CD4-positive, alpha-beta T cell (primary cell): ENCODE measurements around the gene GALR3. TPM values are rescaled to one million over a fixed set of nuclear protein-coding genes. Genes with fewer than 3 reads are reported as not detected.

ENCODE experiments used
- ATAC-seq: fragments of 200-7000 bp; cut with Tn5 transposase; one replicate; pipeline ENCODE4 v1.10.0; 2022; ENCODE audit warnings: mild to moderate bottlenecking; ENCODE audit not compliant: poor library complexity
- CTCF ChIA-PET: fragments of 350-600 bp; sonication (Branson Sonifier 250); formaldehyde crosslinking; loops from one replicate; lab custom pipeline; 2021; ENCODE audit warnings: antibody characterized with exemption, inconsistent platforms; lab: Charles Lee
- POLR2A ChIA-PET: fragments of 350-600 bp; sonication (Branson Sonifier 250); formaldehyde crosslinking; loops from one replicate; lab custom pipeline; 2021; ENCODE audit warnings: antibody characterized with exemption, inconsistent platforms; lab: Charles Lee
- DNase-seq, 14 experiments: peaks; one replicate each; pipeline ENCODE4 v3.0.0-alpha.2; 2013 to 2020; ENCODE audit warnings: mixed read lengths in 2 of 14
- H3K27ac ChIP-seq, 2 donors: one replicate each; pipeline versions ENCODE4 v1.5.1 to v1.7.0; 2013; ENCODE audit warnings: low read length in 2 of 2, low read depth in 1 of 2, mild to moderate bottlenecking in 1 of 2
- H3K27me3 ChIP-seq, 2 experiments: 1 replicate in 1 of 2; 2 replicates in 1 of 2; pipeline versions ENCODE4 v1.6.1 to v1.7.0; 2013; ENCODE audit warnings: low read length in 2 of 2, control low read depth in 1 of 2, mild to moderate bottlenecking in 1 of 2, moderate library complexity in 1 of 2; ENCODE audit not compliant: insufficient read depth in 2 of 2, control insufficient read depth in 1 of 2
- H3K36me3 ChIP-seq: one replicate; pipeline ENCODE4 v1.6.1; 2013; ENCODE audit warnings: low read length, control low read depth; ENCODE audit not compliant: insufficient read depth
- H3K4me1 ChIP-seq: one replicate; pipeline ENCODE4 v1.6.1; 2013; ENCODE audit warnings: low read length, control low read depth; ENCODE audit not compliant: insufficient read depth
- H3K4me3 ChIP-seq: one replicate; pipeline ENCODE4 v1.5.1; 2013; ENCODE audit warnings: mild to moderate bottlenecking, low read length, moderate library complexity
- H3K9me3 ChIP-seq, 2 experiments: 1 replicate in 1 of 2; 2 replicates in 1 of 2; pipeline versions ENCODE4 v1.6.1 to v1.7.0; 2013; ENCODE audit warnings: low read length in 2 of 2, mild to moderate bottlenecking in 2 of 2, control low read depth in 1 of 2, moderate library complexity in 1 of 2; ENCODE audit not compliant: control insufficient read depth in 1 of 2, insufficient read depth in 1 of 2
- H3K27ac Mint-ChIP-seq: one replicate; pipeline ENCODE4 v1.8.0; 2020; ENCODE audit warnings: mixed read lengths
- H3K27me3 Mint-ChIP-seq: one replicate; pipeline ENCODE4 v1.8.0; 2021; ENCODE audit warnings: mixed read lengths
- H3K36me3 Mint-ChIP-seq: one replicate; pipeline ENCODE4 v1.8.0; 2021; ENCODE audit warnings: low read depth, mixed read lengths
- H3K4me1 Mint-ChIP-seq: one replicate; pipeline ENCODE4 v1.8.0; 2021; ENCODE audit warnings: low read depth, mixed read lengths
- H3K4me3 Mint-ChIP-seq: one replicate; pipeline ENCODE4 v1.8.0; 2020; ENCODE audit warnings: mild to moderate bottlenecking, mixed read lengths
- H3K9me3 Mint-ChIP-seq: one replicate; pipeline ENCODE4 v1.8.0; 2020; ENCODE audit warnings: mixed read lengths
- CTCF ChIP-seq: fragments of 200-600 bp; IDR thresholded peaks from one replicate; pipeline ENCODE4 v1.8.0; 2022; ENCODE audit warnings: antibody characterized with exemption, mild to moderate bottlenecking
- intact Hi-C, 2 experiments: fragments of 100-400 bp; cut with DNase I in 1 of 2; cut with micrococcal nuclease in 1 of 2; formaldehyde crosslinking; loops; one replicate each; pipeline versions ENCODE4 v1.15.1 to v1.9.0; 2023 to 2025; cut with DNase I, micrococcal nuclease
- total RNA-seq, 174 experiments: library from RNA in 2 of 174; stranded (reverse) in 2 of 174; gene quantifications; one replicate each; pipeline ENCODE4 v1.2.3 and lab custom pipeline; 2021 to 2026

The GALR3 gene
- total RNA-seq, 2 experiments from 2014 or later: not detected

GRCh38 chr22:37801946-37802309 is 21.3 kb upstream of the GALR3 start:
- H3K4me1 Mint-ChIP-seq: peaks cover 39% of the 10 kb centered on the region
- H3K4me1 ChIP-seq: peaks cover 48% of the 10 kb centered on the region
- no peaks in the 10 kb centered on the region for H3K36me3 ChIP-seq
- H3K27me3 Mint-ChIP-seq: peaks cover 42% of the 10 kb centered on the region
- intact Hi-C loops: no loop called here
- H3K36me3 Mint-ChIP-seq: no peaks in the 10 kb centered on the region
- ATAC-seq: no peak
- CTCF ChIA-PET: no interaction called here
- TF ChIP-seq CTCF: no peak
- POLR2A ChIA-PET: no interaction called here
- H3K9me3 Mint-ChIP-seq: no peaks in the 10 kb centered on the region
- peak overlapping the region; percentile 56 for H3K4me3 ChIP-seq
- peak overlapping the region; percentile 86 for H3K4me3 Mint-ChIP-seq
- no peak overlapping the region for H3K27ac Mint-ChIP-seq
- peaks cover 0 to 19% of the 10 kb centered on the region in 2 experiments for H3K9me3 ChIP-seq
- peak in 2 of 14 experiments; percentile 32 to 52 for DNase-seq
- peaks cover 34 to 39% of the 10 kb centered on the region in 2 experiments for H3K27me3 ChIP-seq
- no peak overlapping the region for H3K27ac ChIP-seq

GRCh38 chr22:37802310-37803194 is 20.6 kb upstream of the GALR3 start:
- intact Hi-C loops: no loop called here
- Histone ChIP-seq H3K27ac (no peak overlapping the region), H3K36me3 (no peaks in the 10 kb centered on the region), H3K4me3 (peak overlapping the region; percentile 56), H3K9me3 (peaks cover 0 to 19% of the 10 kb centered on the region in 2 experiments), H3K27me3 (peaks cover 38 to 44% of the 10 kb centered on the region in 2 experiments), H3K4me1 (peaks cover 54% of the 10 kb centered on the region)
- ATAC-seq (no peak), DNase-seq (peak in 3 of 14 experiments; percentile 46 to 48 (median 47))
- peaks cover 45% of the 10 kb centered on the region for H3K4me1 Mint-ChIP-seq
- ChIA-PET CTCF (interaction anchor here (1.2 kb wide), 1 partner anchor 61 kb away, joined by 4 read pairs; no protein-coding TSS in a partner anchor), POLR2A (interaction anchor here (0.8 kb wide), 1 partner anchor 42 kb away, joined by 3 read pairs; the partner anchor contains the start of gene ANKRD54)
- H3K9me3 Mint-ChIP-seq: no peaks in the 10 kb centered on the region
- H3K27me3 Mint-ChIP-seq: peaks cover 46% of the 10 kb centered on the region
- no peak overlapping the region for H3K27ac Mint-ChIP-seq
- H3K4me3 Mint-ChIP-seq: peak overlapping the region; percentile 88
- no peaks in the 10 kb centered on the region for H3K36me3 Mint-ChIP-seq
- no peak for TF ChIP-seq CTCF

GRCh38 chr22:37803195-37803638 is 20.0 kb upstream of the GALR3 start:
- POLR2A ChIA-PET: interaction anchor here (0.8 kb wide), 1 partner anchor 41 kb away, joined by 3 read pairs; the partner anchor contains the start of gene ANKRD54
- Histone ChIP-seq H3K27ac (no peak overlapping the region), H3K27me3 (peaks cover 43 to 49% of the 10 kb centered on the region in 2 experiments), H3K4me3 (peak overlapping the region; percentile 56), H3K36me3 (no peaks in the 10 kb centered on the region), H3K9me3 (peaks cover 0 to 19% of the 10 kb centered on the region in 2 experiments), H3K4me1 (peaks cover 61% of the 10 kb centered on the region)
- CTCF ChIA-PET: interaction anchor here (1.2 kb wide), 1 partner anchor 60 kb away, joined by 4 read pairs; no protein-coding TSS in a partner anchor
- intact Hi-C loops: no loop called here
- peak overlapping the region; percentile 88 for H3K4me3 Mint-ChIP-seq
- no peak for ATAC-seq
- peaks cover 48% of the 10 kb centered on the region for H3K27me3 Mint-ChIP-seq
- no peak for TF ChIP-seq CTCF
- no peaks in the 10 kb centered on the region for H3K36me3 Mint-ChIP-seq
- H3K4me1 Mint-ChIP-seq: peaks cover 49% of the 10 kb centered on the region
- no peak overlapping the region for H3K27ac Mint-ChIP-seq
- no peak for DNase-seq
- H3K9me3 Mint-ChIP-seq: no peaks in the 10 kb centered on the region
